LNCAP (cell line): ENCODE data around the gene PCK1.
A peak's percentile ranks its signal among the peaks of the same experiment; 100 is the strongest.

Experiments
- TF ChIP-seq, protein P1 (sequence below): fragments of 450-650 bp; IDR thresholded peaks from 2 replicates; pipeline ENCODE4 v1.5.1; 2017; ENCODE audit warnings: mild to moderate bottlenecking

Gene PCK1

DNA sequence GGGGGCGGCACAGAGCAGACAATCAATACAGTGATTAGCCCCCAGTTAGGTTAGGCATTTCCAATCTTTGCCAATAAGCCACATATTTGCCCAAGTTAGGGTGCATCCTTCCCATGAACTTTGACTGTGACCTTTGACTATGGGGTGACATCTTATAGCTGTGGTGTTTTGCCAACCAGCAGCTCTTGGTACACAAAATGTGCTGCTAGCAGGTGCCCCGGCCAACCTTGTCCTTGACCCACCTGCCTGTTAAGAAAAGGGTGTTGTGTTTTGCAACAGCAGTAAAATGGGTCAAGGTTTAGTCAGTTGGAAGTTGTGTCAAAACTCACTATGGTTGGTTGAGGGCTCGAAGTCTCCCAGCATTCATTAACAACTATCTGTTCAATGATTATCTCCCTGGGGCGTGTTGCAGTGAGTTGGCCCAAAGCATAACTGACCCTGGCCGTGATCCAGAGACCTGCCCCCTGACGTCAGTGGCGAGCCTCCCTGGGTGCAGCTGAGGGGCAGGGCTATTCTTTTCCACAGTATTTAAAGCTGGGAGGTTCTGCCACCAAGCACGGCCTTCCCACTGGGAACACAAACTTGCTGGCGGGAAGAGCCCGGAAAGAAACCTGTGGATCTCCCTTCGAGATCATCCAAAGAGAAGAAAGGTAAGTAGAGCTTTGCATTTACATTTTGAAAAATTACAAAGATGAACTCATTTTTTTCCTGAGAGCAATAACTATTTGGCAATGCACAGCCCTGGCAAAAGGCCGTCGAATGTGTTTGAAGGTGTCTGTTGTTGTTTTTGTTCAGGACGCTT, at the start of gene PCK1:
Gene PCK1 (plus strand): TSS at position 557 of the 802 bp plus-strand sequence. CDS start 302 bp downstream, outside the sequence.
- TF ChIP-seq, protein P1, sequence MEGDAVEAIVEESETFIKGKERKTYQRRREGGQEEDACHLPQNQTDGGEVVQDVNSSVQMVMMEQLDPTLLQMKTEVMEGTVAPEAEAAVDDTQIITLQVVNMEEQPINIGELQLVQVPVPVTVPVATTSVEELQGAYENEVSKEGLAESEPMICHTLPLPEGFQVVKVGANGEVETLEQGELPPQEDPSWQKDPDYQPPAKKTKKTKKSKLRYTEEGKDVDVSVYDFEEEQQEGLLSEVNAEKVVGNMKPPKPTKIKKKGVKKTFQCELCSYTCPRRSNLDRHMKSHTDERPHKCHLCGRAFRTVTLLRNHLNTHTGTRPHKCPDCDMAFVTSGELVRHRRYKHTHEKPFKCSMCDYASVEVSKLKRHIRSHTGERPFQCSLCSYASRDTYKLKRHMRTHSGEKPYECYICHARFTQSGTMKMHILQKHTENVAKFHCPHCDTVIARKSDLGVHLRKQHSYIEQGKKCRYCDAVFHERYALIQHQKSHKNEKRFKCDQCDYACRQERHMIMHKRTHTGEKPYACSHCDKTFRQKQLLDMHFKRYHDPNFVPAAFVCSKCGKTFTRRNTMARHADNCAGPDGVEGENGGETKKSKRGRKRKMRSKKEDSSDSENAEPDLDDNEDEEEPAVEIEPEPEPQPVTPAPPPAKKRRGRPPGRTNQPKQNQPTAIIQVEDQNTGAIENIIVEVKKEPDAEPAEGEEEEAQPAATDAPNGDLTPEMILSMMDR, result no peak

DNA sequence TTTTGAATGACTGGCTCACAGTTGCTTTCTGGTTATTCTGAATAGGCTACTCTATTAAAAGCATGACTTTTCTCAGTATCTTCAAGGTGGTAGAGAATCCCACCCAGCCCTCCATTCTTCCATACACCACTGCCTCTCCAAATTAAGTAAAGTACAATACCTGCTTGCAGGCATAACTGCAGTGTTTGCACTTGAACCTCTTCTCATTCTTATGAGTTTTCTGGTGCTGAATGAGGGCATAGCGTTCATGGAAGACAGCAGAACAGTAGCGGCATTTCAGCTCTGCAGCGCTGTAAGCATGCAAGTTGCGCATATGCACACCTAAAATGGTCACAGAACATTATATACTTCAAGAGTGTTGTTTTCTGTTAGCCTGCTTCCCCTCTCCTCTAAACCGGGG, 48.5 kb upstream of the PCK1 start:
- TF ChIP-seq, protein P1, result no peak

DNA sequence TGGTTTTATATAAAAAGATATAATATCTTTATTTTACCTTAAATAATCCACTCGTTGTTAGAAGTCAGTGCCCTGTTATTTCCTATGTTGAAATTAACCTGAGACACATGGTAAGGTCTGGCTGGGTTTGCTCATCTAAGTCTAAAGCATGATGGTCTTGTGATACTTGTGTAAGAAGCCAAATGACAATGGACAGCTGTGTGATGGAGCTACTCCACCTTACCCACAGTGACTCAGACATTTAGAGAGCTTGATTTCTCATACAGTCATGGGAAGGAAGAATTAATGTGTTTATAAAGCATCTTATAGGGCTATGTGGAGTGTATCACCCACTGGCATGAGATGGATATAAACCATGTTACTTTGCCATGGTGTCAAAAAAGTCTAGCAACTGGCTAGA, 47.7 kb upstream of the PCK1 start:
- TF ChIP-seq, protein P1, result no peak

DNA sequence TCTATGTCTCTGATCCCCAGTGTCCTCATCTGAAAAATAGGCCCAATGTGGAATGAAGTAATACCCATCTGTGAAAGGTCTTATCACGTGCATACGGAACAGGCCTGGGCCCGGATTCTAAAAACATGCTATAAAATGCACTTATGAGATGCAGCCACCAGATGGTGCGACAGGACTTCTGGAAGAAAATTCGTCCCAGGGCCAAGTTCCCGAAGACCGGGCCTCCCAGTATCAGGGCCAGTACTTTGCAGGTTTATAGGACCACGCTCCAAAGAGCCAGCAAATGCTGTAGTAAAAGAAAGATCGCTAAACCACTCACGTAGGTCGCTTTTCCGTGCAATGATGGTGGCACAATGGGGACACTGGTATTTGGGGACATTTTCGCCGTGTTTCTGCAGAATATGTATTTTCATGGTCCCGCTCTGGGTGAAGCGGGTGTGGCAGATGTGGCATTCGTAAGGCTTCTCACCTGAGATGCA, 46.6 kb upstream of the PCK1 start:
- TF ChIP-seq, protein P1, result peak; percentile 68

DNA sequence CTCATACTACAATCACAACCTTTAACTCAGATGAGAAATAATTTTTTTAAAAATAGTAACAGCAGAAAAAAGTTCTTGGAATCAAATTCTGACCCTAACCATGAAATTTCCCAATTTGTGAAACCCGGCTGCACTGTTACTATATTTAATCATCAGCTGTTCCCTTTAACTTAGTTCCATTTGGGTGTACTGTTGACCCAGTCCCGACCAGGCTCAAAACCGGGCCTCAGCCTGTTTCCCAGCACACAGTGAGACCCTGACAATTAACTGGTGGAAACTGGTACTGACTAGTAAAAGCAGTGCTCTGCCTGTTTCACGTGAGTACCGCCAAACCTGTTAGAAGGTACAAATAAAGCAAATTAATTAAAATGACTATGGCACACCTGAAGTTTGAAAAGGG, 43.0 kb upstream of the PCK1 start:
- TF ChIP-seq, protein P1, result no peak

DNA sequence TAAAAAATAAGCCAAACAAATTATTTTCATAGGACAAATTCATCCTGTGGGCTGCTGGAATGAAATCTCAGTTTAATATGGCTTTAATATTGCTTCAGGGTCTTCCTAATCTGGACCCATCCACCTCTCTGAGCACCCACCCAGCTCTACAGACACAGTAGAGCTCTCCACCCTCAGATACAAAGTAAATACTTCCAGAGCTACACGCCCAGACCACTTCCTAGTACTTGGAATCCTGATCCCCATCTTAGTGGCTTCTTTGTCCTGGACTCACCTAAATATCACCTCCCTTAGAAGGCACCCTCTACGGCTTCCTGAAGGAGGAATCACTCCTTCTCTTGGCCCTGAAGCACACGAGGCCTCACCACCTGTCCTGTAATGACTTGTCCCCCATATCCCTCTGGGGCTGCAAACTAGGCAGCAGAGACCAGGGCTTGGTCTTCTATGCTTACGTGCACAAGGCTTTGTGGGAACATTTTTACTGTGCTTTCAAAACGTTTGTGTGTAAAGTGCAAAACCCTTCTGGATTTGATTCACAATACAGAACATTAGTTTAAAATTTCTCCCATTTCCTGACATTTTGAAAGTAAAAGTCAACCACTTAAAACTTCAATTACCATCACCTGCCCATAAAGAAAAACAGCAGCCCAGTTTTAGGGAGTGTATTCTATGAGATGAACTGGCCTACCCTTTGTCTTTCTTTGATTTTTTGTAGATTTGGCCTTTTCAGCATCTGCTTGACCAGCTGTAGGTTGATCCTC, 38.4 kb upstream of the PCK1 start:
- TF ChIP-seq, protein P1, result no peak

DNA sequence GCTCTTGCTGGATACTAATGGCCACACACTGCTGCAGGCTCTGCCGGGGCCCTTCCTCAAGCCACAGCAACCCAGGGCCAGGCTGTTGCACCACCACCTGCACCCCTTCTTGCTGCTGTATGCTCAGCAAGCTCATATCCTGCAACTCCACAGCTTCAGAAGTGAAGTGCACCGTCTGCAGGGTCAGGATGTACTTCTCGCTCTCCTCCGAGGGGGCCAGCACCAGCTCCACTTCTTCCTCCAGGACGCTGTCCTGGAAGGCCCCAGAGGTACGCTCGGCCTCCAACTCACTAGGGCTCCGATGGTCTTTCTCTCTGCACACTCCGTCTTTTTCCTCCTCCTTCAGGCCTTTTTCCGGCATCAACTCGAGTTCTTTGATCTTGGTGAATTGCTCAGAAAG, 37.1 kb upstream of the PCK1 start:
- TF ChIP-seq, protein P1, result no peak
